Mucosa of rectum (tissue), 2 donors: ENCODE measurements around the gene LPP.

Experiments
- H3K27ac ChIP-seq, 2 donors: one replicate each; pipeline ENCODE4 v1.7.0; 2013; ENCODE audit warnings: inconsistent platforms in 2 of 2, low read depth in 2 of 2, low read length in 2 of 2
- H3K27me3 ChIP-seq, 2 donors: one replicate each; pipeline ENCODE4 v1.7.0; 2013; ENCODE audit warnings: low read length in 2 of 2; ENCODE audit not compliant: control insufficient read depth in 2 of 2, insufficient read depth in 2 of 2
- H3K36me3 ChIP-seq, 2 donors: one replicate each; pipeline ENCODE4 v1.7.0; 2013; ENCODE audit warnings: low read length in 2 of 2; ENCODE audit not compliant: control insufficient read depth in 2 of 2, insufficient read depth in 2 of 2
- H3K4me1 ChIP-seq, 2 donors: one replicate each; pipeline ENCODE4 v1.7.0; 2013; ENCODE audit warnings: low read length in 2 of 2, mild to moderate bottlenecking in 1 of 2; ENCODE audit not compliant: control insufficient read depth in 2 of 2, insufficient read depth in 2 of 2
- H3K4me3 ChIP-seq, 2 donors: one replicate each; pipeline ENCODE4 v1.7.0; 2013; ENCODE audit warnings: low read length in 2 of 2
- H3K9ac ChIP-seq, 2 donors: one replicate each; pipeline ENCODE4 v1.7.0; 2013; ENCODE audit warnings: low read length in 2 of 2, low read depth in 1 of 2, mild to moderate bottlenecking in 1 of 2
- H3K9me3 ChIP-seq, 2 donors: one replicate each; pipeline ENCODE4 v1.7.0; 2013; ENCODE audit warnings: low read length in 2 of 2; ENCODE audit not compliant: control insufficient read depth in 2 of 2
- donor health status: healthy.
- donor health status: Normal muscosa, but diverticular disease.

Gene LPP

DNA sequence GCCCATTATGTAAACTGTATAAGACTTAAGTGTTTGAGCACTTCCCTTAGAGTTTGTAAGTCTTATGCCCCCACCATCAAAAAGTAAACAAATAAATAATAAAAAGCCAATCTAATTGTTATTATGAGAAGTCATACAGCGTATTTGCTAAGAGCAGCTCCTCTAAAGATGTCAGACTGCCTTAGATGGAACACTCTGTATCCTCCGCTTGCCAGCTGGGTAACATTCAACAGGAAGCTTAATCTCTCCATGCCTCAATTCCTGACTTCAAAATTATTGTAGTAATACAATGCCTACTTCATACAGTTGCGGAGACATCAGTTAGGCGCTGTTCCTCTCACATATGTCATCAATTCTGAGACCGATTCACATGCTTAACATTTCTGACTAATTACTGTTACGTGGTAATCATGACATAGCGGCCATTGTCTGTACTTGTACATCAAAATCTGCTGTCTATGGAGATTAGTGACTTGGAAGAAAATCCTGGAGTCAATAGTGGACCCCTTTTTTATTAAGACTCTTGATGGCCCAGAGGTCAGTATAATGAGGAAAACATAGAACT is 417.7 kb downstream of the LPP start:
- Histone ChIP-seq H3K4me1 (no peaks in the 10 kb centered on the region), H3K4me3 (no peak overlapping the region), H3K27me3 (no peaks in the 10 kb centered on the region), H3K36me3 (peaks cover 0 to 5% of the 10 kb centered on the region in 2 donors), H3K9ac (no peak overlapping the region), H3K9me3 (no peaks in the 10 kb centered on the region), H3K27ac (no peak overlapping the region)

GRCh38 chr3:188573291-188573940 is 419.5 kb downstream of the LPP start:
- no peak overlapping the region for H3K4me3 ChIP-seq
- H3K27ac ChIP-seq = no peak overlapping the region
- H3K36me3 ChIP-seq = peaks cover 0 to 8% of the 10 kb centered on the region in 2 donors
- H3K9me3 ChIP-seq = no peaks in the 10 kb centered on the region
- no peaks in the 10 kb centered on the region for H3K27me3 ChIP-seq
- no peak overlapping the region for H3K9ac ChIP-seq
- no peaks in the 10 kb centered on the region for H3K4me1 ChIP-seq

DNA sequence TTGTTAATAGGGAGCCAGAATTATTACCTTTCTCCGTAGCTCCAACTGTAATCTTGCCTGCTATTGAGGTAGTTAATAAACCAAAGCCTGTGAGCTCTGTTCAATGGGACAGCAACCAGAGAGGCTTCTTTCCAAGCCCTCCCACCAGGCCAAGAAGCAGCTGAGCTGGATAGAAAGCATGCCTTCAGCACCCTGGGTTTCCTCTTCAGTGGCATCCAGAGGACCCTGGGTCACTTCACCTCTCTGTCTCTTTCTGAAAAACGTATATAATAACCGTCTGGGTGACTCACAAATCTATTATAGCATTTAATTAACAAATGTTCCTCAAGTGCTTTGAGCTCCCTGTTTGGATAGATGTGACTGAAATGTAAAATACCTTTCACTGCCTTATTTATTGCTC is 420.0 kb downstream of the LPP start:
- H3K27ac ChIP-seq = no peak overlapping the region
- H3K4me3 ChIP-seq = no peak overlapping the region
- no peaks in the 10 kb centered on the region for H3K27me3 ChIP-seq
- no peaks in the 10 kb centered on the region for H3K4me1 ChIP-seq
- H3K9me3 ChIP-seq = no peaks in the 10 kb centered on the region
- no peak overlapping the region for H3K9ac ChIP-seq
- peaks cover 0 to 8% of the 10 kb centered on the region in 2 donors for H3K36me3 ChIP-seq

DNA sequence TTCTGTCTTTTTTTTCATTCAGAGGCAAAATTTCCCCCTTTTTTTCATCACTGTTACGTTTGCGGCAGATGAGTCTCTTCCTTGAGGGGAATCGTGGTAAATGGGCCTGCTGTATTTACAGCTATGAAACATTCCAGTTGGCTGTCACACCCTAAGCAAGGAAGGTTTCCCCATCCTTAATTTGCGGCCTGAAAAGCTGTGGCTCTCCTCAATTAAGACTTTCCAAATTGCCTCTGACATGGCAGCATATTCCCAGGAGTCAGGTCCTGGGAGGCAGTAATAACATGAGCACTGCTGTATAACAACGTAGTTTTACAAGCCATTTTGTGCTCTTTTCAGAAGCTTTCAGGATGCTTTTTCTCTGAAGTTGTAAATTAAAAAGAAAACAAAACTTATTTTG is 420.9 kb downstream of the LPP start:
- no peak overlapping the region for H3K27ac ChIP-seq
- no peaks in the 10 kb centered on the region for H3K4me1 ChIP-seq
- H3K9ac ChIP-seq = no peak overlapping the region
- no peaks in the 10 kb centered on the region for H3K27me3 ChIP-seq
- no peaks in the 10 kb centered on the region for H3K9me3 ChIP-seq
- H3K36me3 ChIP-seq = peaks cover 0 to 8% of the 10 kb centered on the region in 2 donors
- H3K4me3 ChIP-seq = no peak overlapping the region

DNA sequence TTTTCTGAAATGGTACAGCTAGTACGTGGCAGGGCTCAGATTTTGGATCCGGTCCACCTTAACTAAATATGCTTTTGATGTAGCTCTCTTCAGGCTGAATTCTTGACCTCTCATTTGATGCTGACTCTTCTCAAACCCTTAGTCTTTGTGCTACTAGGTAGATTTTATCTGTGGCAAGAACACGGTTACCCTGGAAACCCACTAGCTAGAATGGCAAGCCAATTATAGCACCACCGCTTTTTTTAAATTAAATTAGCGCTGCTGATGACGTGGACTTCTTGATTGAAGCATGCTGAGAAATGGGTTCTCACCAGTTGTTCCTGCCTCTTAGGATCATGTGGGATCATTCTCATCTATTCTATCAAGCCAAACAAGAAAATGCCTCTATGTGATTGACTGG is 421.5 kb downstream of the LPP start:
- H3K9ac ChIP-seq = no peak overlapping the region
- peaks cover 0 to 8% of the 10 kb centered on the region in 2 donors for H3K36me3 ChIP-seq
- H3K4me1 ChIP-seq = no peaks in the 10 kb centered on the region
- H3K27ac ChIP-seq = no peak overlapping the region
- H3K9me3 ChIP-seq = no peaks in the 10 kb centered on the region
- no peak overlapping the region for H3K4me3 ChIP-seq
- no peaks in the 10 kb centered on the region for H3K27me3 ChIP-seq

DNA sequence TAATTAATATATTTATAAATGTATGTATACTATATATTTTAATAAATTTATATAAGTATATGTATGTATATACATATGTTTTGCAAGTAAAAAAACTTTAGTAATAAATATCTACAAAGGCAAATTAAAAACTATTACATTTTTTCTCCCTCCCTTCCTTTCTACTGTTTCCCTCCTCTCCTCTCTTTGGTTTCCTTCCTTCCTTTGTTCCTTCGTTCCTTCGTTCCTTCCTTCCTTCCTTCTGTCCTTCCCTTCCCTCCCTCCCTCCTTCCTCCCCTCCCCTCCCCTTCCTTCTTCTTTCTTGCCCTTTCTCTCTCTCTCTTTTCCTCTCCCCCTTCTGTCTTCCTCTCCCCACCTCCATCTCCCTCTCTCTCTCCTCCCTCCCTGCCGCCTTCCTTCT is 423.6 kb downstream of the LPP start:
- Histone ChIP-seq H3K9me3 (no peaks in the 10 kb centered on the region), H3K4me3 (no peak overlapping the region), H3K27me3 (no peaks in the 10 kb centered on the region), H3K36me3 (peaks cover 0 to 11% of the 10 kb centered on the region in 2 donors), H3K27ac (no peak overlapping the region), H3K4me1 (peaks cover under 1 to 3% of the 10 kb centered on the region in 2 donors), H3K9ac (no peak overlapping the region)

DNA sequence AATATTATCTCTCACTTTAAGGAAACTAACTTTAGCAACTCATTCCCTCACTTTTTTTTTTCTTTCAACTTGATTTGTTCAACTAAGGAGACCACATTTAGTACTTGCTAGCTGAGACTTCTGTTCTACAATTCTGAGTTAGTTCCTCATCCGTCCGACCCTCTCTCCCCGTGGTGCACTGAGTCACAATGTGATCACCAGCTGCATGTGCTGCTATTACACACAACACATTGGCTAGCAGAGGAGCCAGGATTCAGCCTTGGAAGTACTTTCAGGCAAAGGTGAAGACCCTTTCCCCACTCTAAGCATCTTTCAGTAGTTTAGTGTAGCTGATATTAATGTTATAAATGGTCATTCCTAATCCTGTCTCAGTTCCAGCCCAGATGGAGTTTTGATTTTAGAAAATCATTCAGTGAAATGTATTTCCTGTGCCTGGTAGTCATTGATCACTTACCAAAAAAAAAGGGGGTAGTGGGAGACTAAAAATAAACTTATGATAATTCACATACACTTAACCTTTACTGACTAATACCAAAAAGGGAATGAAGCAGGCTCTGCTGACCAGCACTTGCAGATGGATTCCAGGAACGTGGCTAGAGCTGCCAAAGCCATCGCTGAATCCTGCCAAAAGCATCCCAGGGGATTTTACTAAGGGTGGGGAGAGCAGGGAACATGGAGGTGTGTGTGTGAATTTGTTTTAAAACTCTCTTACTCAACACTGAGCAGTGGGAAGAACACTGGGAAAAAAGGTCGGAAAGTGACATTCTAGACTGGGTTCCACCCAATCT is 424.8 kb downstream of the LPP start:
- no peak overlapping the region for H3K27ac ChIP-seq
- H3K27me3 ChIP-seq = no peaks in the 10 kb centered on the region
- no peaks in the 10 kb centered on the region for H3K9me3 ChIP-seq
- H3K9ac ChIP-seq = no peak overlapping the region
- H3K4me1 ChIP-seq = peaks cover 5 to 10% of the 10 kb centered on the region in 2 donors
- peaks cover 0 to 11% of the 10 kb centered on the region in 2 donors for H3K36me3 ChIP-seq
- H3K4me3 ChIP-seq = no peak overlapping the region

- no peak overlapping the region for H3K27ac ChIP-seq
- no peaks in the 10 kb centered on the region for H3K9me3 ChIP-seq
- H3K36me3 ChIP-seq = peaks cover 0 to 11% of the 10 kb centered on the region in 2 donors
- H3K4me1 ChIP-seq = peaks cover 5 to 10% of the 10 kb centered on the region in 2 donors
- H3K4me3 ChIP-seq = no peak overlapping the region
- H3K9ac ChIP-seq = no peak overlapping the region
- H3K27me3 ChIP-seq = no peaks in the 10 kb centered on the region
Measured at GRCh38 chr3:188580223-188580622, 426.3 kb downstream of the LPP start.

DNA sequence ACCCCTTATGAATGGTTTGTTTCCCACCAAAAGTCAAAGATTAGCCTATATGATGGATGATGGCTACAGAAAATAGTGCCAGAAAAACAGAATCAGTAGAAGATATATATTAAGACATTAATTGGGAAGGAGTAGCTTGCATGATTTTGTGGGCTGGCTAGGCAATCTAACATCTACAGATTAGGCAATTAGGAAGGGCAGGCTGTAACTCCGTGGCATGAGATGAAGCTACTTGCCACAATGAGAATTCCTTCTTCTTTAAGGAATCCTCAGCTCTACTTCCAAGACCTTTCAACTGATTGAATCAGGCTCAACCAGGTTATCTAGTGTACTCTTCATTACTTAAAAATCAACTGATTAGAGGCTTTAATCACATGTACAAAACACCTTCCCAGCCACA is 426.7 kb downstream of the LPP start:
- Histone ChIP-seq H3K4me1 (peaks cover 5 to 10% of the 10 kb centered on the region in 2 donors), H3K4me3 (no peak overlapping the region), H3K9ac (no peak overlapping the region), H3K36me3 (peaks cover 0 to 10% of the 10 kb centered on the region in 2 donors), H3K27me3 (no peaks in the 10 kb centered on the region), H3K9me3 (no peaks in the 10 kb centered on the region), H3K27ac (no peak overlapping the region)

GRCh38 chr3:188581365-188581764 is 427.4 kb downstream of the LPP start:
- H3K4me1 ChIP-seq = peaks cover 5 to 10% of the 10 kb centered on the region in 2 donors
- no peak overlapping the region for H3K27ac ChIP-seq
- no peak overlapping the region for H3K4me3 ChIP-seq

More at GRCh38 chr3:188581365-188581764, 427.4 kb downstream of the LPP start:
- H3K9me3 ChIP-seq = no peaks in the 10 kb centered on the region
- peaks cover 0 to 6% of the 10 kb centered on the region in 2 donors for H3K36me3 ChIP-seq
- H3K9ac ChIP-seq = no peak overlapping the region
- H3K27me3 ChIP-seq = no peaks in the 10 kb centered on the region
